GM23248 (cell line): ENCODE results near the gene SCMH1.

Source experiments
- EZH2 ChIP-seq: fragments of 200-600 bp; sonication (generic); IDR thresholded peaks from 2 replicates; pipeline ENCODE4 v1.6.1; 2018; ENCODE audit warnings: antibody characterized with exemption, mild to moderate bottlenecking; ENCODE audit not compliant: insufficient read depth, poor library complexity, severe bottlenecking
- EZH2phosphoT487 ChIP-seq: fragments of 200-600 bp; sonication (generic); IDR thresholded peaks from 2 replicates; pipeline ENCODE4 v1.6.1; 2018; ENCODE audit warnings: antibody characterized with exemption, moderate library complexity, mild to moderate bottlenecking, low read depth; ENCODE audit not compliant: insufficient read depth

DNA sequence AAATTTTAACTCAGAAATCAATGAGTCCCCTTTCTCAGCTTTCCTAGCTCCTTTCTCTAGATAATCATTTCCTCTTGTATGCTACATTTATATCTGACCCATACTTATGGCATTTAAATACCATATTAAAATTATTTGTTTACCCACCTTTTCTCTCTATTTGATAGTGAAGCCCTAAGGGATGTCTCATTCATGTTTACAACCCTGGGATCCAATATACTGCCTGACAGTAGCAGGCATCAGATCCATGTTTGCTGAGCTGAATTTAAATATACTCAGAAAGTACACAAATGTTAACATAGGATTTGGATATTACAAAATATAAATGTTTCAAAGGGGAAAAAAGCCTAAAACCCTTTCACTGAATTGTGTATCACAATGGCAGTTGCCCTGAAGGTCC, 26.5 kb downstream of the SCMH1 start:
- no peak for TF ChIP-seq EZH2
- TF ChIP-seq EZH2phosphoT487: no peak
